LHCN-M2 (cell line): ENCODE results near the gene ZBP1. TPM values are rescaled to one million over a fixed set of nuclear protein-coding genes. Genes with fewer than 3 reads are reported as not detected.
A peak's percentile ranks its signal among the peaks of the same experiment; 100 is the strongest.

Source experiments
- DNase-seq: peaks from one replicate; pipeline ENCODE4 v3.0.0-alpha.2; 2012; ENCODE audit warnings: low read depth
- total RNA-seq: library from RNA; depleted of rRNA; stranded (reverse); fragments of >200 nt; gene quantifications from 2 replicates; pipeline ENCODE4 v1.2.3, GENCODE V29; 2014

The ZBP1 gene
- total RNA-seq, 1 experiment from 2014 or later: not detected

GRCh38 chr20:57573242-57573641 is 47.0 kb downstream of the ZBP1 start:
- peak; percentile 3 for DNase-seq

GRCh38 chr20:57571782-57572416 is 48.3 kb downstream of the ZBP1 start:
- no peak for DNase-seq

DNA sequence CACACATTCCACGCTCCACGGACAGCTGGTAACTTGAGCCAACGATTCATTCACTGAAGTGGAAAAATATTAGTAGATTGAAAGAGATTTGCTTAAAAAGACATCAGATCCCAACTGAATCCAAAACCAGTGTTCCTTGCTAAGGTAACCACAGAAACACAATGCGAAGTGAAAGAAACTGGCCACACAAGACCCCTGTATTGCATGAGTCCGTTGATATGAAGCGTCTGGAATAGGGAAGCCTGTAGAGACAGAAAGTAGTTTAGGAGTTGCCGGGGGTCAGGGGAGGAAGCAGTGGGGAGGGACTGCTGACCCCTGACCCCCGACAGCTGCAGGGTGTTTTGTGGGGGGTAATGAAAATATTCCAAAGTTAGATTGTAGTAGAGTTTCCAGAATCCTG is 49.3 kb downstream of the ZBP1 start:
- DNase-seq: no peak

- no peak for DNase-seq
Measured at GRCh38 chr20:57570145-57570850, 49.9 kb downstream of the ZBP1 start.

- no peak for DNase-seq
Measured at GRCh38 chr20:57568960-57569359, 51.3 kb downstream of the ZBP1 start.

GRCh38 chr20:57568088-57568896 is 51.9 kb downstream of the ZBP1 start:
- no peak for DNase-seq

- no peak for DNase-seq
Measured at GRCh38 chr20:57567471-57568079, 52.7 kb downstream of the ZBP1 start.

DNA sequence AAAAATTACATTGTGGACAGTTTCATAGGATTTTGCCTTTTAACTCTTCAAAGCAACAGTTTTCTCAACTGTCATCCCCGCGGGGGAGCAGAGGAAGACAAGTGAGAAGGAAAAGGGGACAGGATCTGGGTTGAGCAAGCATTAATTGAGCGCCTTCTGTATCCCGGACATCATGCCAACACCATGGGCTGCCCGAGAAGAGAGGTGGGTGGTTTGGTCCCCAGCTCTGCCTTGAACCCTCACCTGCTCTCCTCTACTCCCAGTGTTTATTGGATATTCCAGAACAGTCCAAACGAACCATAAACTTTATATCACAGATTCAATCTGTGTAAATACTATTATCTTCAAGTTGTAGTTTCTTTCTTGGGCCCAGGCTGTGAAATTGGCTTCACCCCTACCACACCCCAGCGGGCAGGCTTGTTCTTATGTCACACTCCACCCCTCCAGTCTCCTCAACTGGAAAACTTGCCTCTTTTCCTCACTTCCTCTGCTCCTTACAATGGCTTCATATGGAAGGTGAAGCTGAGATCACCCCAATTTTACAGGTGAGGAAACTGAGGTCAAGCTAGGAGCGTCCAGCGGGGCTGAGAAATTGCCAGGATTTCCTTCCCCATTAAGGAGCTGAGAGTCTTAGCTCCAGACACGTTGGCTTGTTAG is 53.3 kb downstream of the ZBP1 start:
- DNase-seq: no peak

GRCh38 chr20:57566399-57566798 is 53.8 kb downstream of the ZBP1 start:
- no peak for DNase-seq

GRCh38 chr20:57564951-57565642 is 55.1 kb downstream of the ZBP1 start:
- DNase-seq: no peak

- no peak for DNase-seq
Measured at GRCh38 chr20:57564180-57564802, 55.9 kb downstream of the ZBP1 start.

GRCh38 chr20:57563522-57563921 is 56.7 kb downstream of the ZBP1 start:
- no peak for DNase-seq

DNA sequence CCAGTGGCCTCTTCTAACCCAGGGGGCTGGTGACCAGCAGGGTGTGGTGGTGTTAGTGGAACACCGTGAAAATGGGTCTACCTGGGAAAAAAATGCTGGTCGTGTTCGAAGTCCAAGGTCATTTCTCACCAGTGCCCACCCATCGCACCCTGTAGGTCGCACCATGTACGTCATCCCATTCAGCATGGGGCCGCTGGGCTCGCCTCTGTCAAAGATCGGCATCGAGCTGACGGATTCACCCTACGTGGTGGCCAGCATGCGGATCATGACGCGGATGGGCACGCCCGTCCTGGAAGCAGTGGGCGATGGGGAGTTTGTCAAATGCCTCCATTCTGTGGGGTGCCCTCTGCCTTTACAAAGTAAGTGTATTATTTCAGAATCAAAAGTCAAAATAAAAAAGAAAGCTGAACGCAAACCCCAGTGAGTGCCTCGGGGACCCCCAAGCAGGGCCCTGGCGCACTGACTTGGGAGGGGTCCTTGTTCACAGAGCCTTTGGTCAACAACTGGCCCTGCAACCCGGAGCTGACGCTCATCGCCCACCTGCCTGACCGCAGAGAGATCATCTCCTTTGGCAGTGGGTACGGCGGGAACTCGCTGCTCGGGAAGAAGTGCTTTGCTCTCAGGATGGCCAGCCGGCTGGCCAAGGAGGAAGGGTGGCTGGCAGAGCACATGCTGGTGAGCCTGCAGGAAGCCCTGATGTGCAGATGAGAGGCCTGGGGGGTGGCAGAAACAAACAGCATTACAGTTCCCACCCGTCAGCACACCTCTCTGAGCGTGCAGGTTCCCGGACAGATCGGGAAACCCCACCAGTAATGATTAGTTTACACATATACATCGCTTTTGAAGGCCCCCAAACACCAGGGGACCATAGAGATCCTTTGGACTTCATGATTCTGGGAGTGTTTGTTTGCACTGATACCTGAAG is 57.4 kb downstream of the ZBP1 start:
- DNase-seq: no peak

DNA sequence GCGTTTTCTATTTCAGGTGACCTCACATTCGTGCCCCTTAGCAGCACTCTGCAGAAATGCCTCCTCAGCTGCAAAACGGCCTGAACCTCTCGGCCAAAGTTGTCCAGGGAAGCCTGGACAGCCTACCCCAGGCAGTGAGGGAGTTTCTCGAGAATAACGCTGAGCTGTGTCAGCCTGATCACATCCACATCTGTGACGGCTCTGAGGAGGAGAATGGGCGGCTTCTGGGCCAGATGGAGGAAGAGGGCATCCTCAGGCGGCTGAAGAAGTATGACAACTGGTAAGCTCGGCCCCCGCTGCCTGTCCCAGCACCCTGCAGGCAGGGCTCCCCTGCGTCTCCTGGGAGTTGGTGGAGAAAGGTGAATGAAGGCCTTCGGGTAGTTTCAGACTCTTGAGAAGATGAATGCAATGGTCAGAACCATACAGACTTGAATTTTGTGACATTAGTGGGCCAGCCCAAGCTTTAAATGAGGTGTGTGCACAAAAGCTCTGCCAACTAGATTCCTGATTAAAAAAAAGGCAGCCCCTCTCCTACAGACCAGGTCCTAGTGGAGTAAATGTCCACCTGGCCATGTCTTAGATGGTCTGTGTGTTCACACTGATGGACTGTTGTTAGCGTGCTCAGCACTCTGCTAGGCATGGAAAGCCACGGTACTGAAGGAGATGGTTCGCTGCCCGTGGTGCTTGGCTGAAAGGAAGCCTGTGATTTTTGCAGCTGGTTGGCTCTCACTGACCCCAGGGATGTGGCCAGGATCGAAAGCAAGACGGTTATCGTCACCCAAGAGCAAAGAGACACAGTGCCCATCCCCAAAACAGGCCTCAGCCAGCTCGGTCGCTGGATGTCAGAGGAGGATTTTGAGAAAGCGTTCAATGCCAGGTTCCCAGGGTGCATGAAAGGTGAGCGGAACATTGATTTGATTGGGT is 58.6 kb downstream of the ZBP1 start:
- DNase-seq: no peak

GRCh38 chr20:57560554-57561355 is 59.5 kb downstream of the ZBP1 start, which contains the start of gene PCK1:
PCK1 (plus strand) TSS chr20:57561110; CDS start chr20:57561412, 302 bp downstream.
- DNase-seq: no peak

- DNase-seq: no peak
Measured at GRCh38 chr20:57559658-57560553, 60.3 kb downstream of the ZBP1 start.
